Stomach (tissue), 4 donors: ENCODE measurements around the gene ZBTB18.

Source experiments
- EP300 ChIP-seq: sonication (generic); formaldehyde crosslinking; IDR thresholded peaks from one replicate; pipeline ENCODE4 v1.6.1; 2017; ENCODE audit warnings: antibody characterized with exemption
- POLR2A ChIP-seq, 4 donors: fragments of 450-650 bp; IDR thresholded peaks; one replicate each; pipeline ENCODE4 v1.6.1; 2016; ENCODE audit warnings: antibody characterized with exemption in 4 of 4, control low read depth in 2 of 4, mild to moderate bottlenecking in 1 of 4, moderate library complexity in 1 of 4

GRCh38 chr1:244068567-244068966 is 17.5 kb downstream of the ZBTB18 start:
- TF ChIP-seq POLR2A (IDR thresholded peaks at IDR 0.05) (no peak), EP300 (no peak)
